OCI-LY7 (cell line): ENCODE results near the gene PSAP.

Experiments used
- EZH2phosphoT487 ChIP-seq: fragments of 200-600 bp; sonication (generic); IDR thresholded peaks from 2 replicates; pipeline ENCODE4 v1.6.1; 2018; ENCODE audit warnings: low read depth, borderline replicate concordance, mild to moderate bottlenecking, mixed run types, antibody characterized with exemption, low read length, moderate library complexity, mixed read lengths
- TF ChIP-seq, protein P1 (sequence below): fragments of 200-600 bp; sonication (generic); conservative IDR thresholded peaks from 2 replicates; pipeline ENCODE4 v1.5.1; 2014; ENCODE audit warnings: mild to moderate bottlenecking, antibody characterized with exemption, low read length, moderate library complexity, mixed read lengths

DNA sequence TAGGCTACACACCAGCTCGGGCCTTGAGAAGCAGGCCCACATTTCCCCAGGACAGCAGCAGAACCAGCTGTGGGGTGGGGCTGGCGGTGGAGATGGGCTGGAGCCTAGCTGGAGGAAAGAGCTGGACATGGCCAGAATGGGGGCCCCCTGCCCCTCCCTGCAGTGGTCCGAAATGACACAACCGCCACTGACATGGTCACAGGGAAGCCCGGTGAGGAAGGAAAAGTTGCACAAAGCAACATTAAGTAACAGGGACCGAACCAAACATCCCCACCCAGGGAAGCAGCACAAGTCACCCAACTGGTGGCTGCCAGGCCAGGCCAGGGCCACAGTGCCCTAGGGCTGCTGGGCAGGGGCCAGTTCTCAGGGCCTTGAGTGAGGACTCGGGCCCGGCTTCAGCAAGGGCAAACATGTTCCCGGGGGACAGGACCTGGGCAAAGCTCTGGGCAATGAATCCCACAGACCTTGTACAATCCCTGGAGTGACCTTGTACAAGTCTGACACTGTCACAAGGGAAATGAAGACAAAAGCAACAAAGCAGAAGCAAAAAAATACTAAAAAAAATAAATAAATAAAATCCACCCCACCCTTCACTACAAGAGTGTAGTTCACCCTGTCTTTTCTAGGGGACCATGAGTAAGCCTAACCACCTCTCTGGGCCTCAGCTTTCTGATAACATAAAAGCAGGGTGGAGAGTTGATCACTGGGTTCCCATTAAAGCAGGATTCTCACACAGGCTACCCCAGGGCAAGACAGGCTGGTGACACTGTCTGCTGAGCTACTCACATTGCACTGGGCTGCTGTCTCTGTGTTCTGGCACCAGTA lies 33.0 kb downstream of the PSAP start:
- TF ChIP-seq, protein P1, sequence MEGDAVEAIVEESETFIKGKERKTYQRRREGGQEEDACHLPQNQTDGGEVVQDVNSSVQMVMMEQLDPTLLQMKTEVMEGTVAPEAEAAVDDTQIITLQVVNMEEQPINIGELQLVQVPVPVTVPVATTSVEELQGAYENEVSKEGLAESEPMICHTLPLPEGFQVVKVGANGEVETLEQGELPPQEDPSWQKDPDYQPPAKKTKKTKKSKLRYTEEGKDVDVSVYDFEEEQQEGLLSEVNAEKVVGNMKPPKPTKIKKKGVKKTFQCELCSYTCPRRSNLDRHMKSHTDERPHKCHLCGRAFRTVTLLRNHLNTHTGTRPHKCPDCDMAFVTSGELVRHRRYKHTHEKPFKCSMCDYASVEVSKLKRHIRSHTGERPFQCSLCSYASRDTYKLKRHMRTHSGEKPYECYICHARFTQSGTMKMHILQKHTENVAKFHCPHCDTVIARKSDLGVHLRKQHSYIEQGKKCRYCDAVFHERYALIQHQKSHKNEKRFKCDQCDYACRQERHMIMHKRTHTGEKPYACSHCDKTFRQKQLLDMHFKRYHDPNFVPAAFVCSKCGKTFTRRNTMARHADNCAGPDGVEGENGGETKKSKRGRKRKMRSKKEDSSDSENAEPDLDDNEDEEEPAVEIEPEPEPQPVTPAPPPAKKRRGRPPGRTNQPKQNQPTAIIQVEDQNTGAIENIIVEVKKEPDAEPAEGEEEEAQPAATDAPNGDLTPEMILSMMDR: no peak
- no peak for TF ChIP-seq EZH2phosphoT487
